ENCODE data around the gene MED13L. TPM values are rescaled to one million over a fixed set of nuclear protein-coding genes. Genes with fewer than 3 reads are reported as not detected.

The MED13L gene
- total RNA-seq, 1 donor from 2014 or later: 97.7 TPM

DNA sequence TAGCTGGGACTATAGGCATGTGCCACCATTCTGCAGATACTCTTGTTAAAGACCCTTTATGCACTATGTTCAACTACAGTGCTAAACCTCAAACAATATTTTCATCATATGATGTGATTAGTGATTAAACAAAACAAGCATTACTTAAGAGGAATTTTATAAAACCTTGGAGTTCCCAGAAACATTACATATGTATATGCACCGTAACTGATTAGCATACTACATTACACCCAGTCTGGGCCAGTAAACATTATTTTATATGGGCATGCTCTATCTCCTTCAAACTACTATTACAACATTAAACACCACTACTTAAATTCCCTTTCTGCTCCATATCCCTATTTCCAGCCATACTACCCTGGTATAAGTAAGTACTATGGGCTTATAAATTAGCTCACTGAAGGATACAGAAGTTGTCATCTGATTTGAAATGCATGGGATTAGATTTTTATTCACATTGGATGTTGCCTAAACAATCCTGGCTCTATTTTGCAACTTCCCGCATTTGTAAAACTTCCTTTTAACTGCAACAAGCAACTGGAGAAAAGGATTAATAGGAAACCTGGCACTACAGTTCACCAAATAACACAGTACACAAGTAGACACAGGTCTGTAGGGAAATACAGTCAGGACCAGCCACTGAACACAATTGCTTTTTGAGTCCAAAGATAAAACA, 205.8 kb downstream of the MED13L start:
- peaks cover 21% of the 10 kb centered on the region for H3K4me1 Mint-ChIP-seq (ENCODE audit: unreplicated experiment)
- no peak for TF ChIP-seq CTCF (conservative IDR thresholded peaks at IDR 0.05)
- H3K27me3 Mint-ChIP-seq: no peaks in the 10 kb centered on the region
- no peak overlapping the region for H3K4me3 Mint-ChIP-seq
- no peak for DNase-seq (ENCODE audit: extremely low spot score, unreplicated experiment)
- H3K36me3 Mint-ChIP-seq: no peaks in the 10 kb centered on the region
- H3K9me3 Mint-ChIP-seq: no peaks in the 10 kb centered on the region
- H3K27ac Mint-ChIP-seq: no peak overlapping the region

- no peaks in the 10 kb centered on the region for H3K36me3 Mint-ChIP-seq
- TF ChIP-seq CTCF (conservative IDR thresholded peaks at IDR 0.05): no peak
- H3K4me1 Mint-ChIP-seq (ENCODE audit: unreplicated experiment): peaks cover 27% of the 10 kb centered on the region
- no peak overlapping the region for H3K4me3 Mint-ChIP-seq
- no peak for DNase-seq (ENCODE audit: extremely low spot score, unreplicated experiment)
- no peaks in the 10 kb centered on the region for H3K9me3 Mint-ChIP-seq
- no peak overlapping the region for H3K27ac Mint-ChIP-seq
- no peaks in the 10 kb centered on the region for H3K27me3 Mint-ChIP-seq
These were observed 207.0 kb downstream of the MED13L start for GRCh38 chr12:116070444-116070843.

DNA sequence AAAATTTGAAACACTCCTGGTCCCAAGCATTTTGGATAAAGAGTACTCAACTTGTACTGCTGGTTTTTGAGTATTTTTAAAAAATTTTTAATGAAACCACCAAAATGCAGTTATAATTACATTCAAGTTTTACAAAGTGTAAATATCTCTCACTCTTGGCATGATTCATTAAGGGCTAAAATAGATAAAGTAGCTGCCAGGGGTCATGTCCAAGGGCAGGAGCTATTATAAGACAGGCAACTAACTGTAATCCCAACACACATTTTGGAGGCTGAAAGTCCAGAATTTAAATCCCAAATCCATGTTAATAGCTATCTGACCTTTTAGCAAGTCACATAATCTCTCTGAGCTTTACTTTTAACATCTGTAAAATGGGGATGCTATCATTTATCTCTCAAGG, 207.6 kb downstream of the MED13L start:
- H3K27me3 Mint-ChIP-seq: no peaks in the 10 kb centered on the region
- peaks cover 27% of the 10 kb centered on the region for H3K4me1 Mint-ChIP-seq (ENCODE audit: unreplicated experiment)
- DNase-seq (ENCODE audit: extremely low spot score, unreplicated experiment): no peak
- TF ChIP-seq CTCF (conservative IDR thresholded peaks at IDR 0.05): no peak
- no peaks in the 10 kb centered on the region for H3K36me3 Mint-ChIP-seq
- no peak overlapping the region for H3K4me3 Mint-ChIP-seq
- no peak overlapping the region for H3K27ac Mint-ChIP-seq
- H3K9me3 Mint-ChIP-seq: no peaks in the 10 kb centered on the region

DNA sequence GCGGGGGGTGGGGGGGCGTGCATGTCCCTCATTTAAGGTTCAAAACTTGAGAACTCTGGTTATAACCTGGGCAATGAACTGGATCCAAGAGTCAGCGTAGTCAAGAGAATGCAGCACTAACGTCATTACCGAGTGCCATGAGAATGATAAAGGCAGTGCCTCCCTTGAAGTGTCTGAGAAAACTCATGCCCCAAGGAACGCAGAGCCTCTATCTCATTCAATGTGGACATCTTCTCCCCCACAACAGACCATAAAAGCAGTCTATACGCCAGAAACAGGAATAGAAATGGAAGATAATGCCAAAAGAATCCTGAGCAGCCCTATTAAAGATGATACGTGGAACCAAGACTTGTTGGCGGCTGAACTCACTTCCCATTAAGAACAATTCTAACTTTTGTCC, 208.6 kb downstream of the MED13L start:
- H3K27ac Mint-ChIP-seq: no peak overlapping the region
- no peaks in the 10 kb centered on the region for H3K27me3 Mint-ChIP-seq
- DNase-seq (ENCODE audit: extremely low spot score, unreplicated experiment): no peak
- no peaks in the 10 kb centered on the region for H3K36me3 Mint-ChIP-seq
- H3K9me3 Mint-ChIP-seq: no peaks in the 10 kb centered on the region
- no peak for TF ChIP-seq CTCF (conservative IDR thresholded peaks at IDR 0.05)
- no peak overlapping the region for H3K4me3 Mint-ChIP-seq
- peaks cover 26% of the 10 kb centered on the region for H3K4me1 Mint-ChIP-seq (ENCODE audit: unreplicated experiment)

- DNase-seq (ENCODE audit: extremely low spot score, unreplicated experiment): no peak
- Mint-ChIP-seq H3K27me3 (no peaks in the 10 kb centered on the region), H3K27ac (no peak overlapping the region), H3K4me3 (no peak overlapping the region), H3K9me3 (no peaks in the 10 kb centered on the region), H3K36me3 (no peaks in the 10 kb centered on the region), H3K4me1 (ENCODE audit: unreplicated experiment) (peaks cover 26% of the 10 kb centered on the region)
- no peak for TF ChIP-seq CTCF (conservative IDR thresholded peaks at IDR 0.05)
These were observed 209.1 kb downstream of the MED13L start for GRCh38 chr12:116068371-116068770.

Data from type B pancreatic cell (in vitro differentiated cells).